Sciatic nerve (tissue), 2 donors: ENCODE measurements around the gene CYP2J2. TPM values are rescaled to one million over a fixed set of nuclear protein-coding genes. Genes with fewer than 3 reads are reported as not detected.
"Not testable (repeated sequence)": the region's sequence is repeated elsewhere in the genome, so short reads cannot be mapped to it uniquely, and the experiment has no call there.

ENCODE experiments used
- ATAC-seq: fragments of 200-7000 bp; cut with Tn5 transposase; one replicate; pipeline ENCODE4 v1.9.1; 2020; ENCODE audit warnings: mild to moderate bottlenecking, moderate library complexity
- DNase-seq: peaks from one replicate; pipeline ENCODE4 v3.0.0-alpha.2; 2020; ENCODE audit warnings: low spot score
- intact Hi-C: fragments of 100-400 bp; cut with DNase I; formaldehyde crosslinking; loops from one replicate; pipeline ENCODE4 v1.14.2; 2022
- total RNA-seq: library from RNA; stranded (reverse); fragmentation: NEBNext Ultra II Directional; extraction: Animal tissue kit (Norgen Biotek cat#: 25700); gene quantifications from one replicate; pipeline ENCODE4 v1.2.1, GENCODE V29; 2021
- donor health status: DM: no; HTN: no; CAD: no.
- donor health status: DM: no; HTN: no; CAD: no.

The CYP2J2 gene
- total RNA-seq, 1 donor from 2014 or later: 21.6 TPM

DNA sequence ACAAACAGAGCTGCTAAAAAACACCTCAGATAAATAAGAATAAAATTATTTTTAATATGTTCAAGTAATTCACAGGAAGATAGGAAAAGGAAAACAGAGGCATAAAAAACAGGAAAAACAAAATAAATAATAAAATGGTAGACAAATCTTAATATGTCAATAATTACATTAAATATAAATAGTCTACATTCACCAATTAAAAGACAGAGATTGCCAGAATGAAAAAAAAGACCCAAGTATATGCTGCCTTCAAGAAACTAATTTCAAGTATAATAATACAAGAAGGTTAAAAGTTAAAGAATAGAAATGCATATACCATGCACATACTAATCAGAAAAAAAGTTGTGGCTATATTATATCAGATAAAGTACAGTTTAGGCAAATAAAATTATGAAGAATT is 1.9 kb downstream of the CYP2J2 start:
- intact Hi-C loops: no loop called here

DNA sequence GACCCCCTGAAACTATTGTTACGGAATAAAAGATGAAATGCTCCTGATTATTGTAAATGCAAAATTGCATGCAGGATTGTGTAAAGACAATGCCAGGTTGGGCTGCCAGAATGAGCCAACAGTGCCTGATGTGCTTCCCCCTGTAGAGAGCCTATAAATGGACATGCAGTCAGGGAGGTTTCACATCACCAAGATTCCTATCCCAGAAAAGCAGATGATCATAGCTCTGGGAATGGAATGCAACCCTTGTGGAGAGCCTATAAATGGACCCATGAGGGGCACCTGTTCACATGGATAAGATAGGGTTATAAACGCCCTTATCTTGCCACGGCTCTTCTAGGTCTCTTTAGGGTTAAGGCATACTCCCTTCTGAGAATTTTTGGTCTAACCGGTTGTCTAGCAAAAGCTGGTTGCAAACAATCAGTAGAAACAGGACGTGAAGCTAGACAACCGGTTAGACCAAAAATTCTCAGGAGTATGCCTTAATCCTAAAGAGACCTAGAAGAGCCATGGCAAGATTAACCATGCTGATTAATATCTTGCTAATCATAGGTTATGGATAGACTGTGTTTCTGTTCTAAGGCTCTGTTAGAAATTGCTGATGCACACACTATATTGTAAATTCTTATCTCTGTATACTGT is 5.2 kb downstream of the CYP2J2 start:
- intact Hi-C loops, ATAC-seq, DNase-seq: not testable (repeated sequence)

More for the DNA sequence above, 1.9 kb downstream of the CYP2J2 start:
- ATAC-seq (no peak), DNase-seq (no peak)

DNA sequence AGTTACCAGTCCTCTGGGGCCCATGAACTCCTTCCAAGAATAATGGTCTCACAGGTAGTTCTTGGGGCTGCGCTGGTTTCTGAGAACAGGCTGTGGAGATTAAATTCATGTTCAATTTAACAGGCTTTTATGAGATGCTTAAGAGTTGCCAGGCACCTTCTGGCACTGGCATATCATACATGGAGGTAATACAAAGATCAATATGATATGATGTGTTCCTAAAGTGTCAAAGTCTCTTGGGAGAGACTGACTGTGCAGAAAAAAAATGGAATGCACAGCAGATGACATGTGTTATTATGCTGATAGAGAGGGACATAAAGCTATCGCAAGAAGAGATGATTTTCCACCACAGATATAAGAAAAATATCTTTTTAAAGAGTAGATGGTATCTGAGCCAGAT is 6.8 kb downstream of the CYP2J2 start:
- DNase-seq: no peak
- no peak for ATAC-seq
- intact Hi-C loops: no loop called here

DNA sequence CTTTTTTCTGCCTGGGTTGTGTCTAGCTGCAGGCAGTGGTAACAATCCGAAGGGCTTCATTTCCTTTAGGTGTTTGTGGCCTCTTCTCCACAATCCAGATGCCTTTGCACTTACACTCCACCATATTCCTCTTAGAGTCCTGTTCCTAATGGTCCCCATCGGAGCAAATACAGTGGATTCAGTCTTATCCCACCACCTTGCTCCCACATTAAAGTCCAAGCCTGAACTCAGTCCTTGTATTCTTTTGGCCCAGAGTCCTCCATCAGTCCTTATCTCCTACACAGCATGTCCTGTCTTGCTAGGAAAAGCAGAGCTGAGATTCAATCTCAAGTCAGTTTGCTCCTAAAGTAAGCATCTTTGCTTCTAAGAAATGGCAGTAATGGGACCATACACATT is 8.8 kb downstream of the CYP2J2 start:
- intact Hi-C loops: no loop called here
- no peak for ATAC-seq
- DNase-seq: no peak

DNA sequence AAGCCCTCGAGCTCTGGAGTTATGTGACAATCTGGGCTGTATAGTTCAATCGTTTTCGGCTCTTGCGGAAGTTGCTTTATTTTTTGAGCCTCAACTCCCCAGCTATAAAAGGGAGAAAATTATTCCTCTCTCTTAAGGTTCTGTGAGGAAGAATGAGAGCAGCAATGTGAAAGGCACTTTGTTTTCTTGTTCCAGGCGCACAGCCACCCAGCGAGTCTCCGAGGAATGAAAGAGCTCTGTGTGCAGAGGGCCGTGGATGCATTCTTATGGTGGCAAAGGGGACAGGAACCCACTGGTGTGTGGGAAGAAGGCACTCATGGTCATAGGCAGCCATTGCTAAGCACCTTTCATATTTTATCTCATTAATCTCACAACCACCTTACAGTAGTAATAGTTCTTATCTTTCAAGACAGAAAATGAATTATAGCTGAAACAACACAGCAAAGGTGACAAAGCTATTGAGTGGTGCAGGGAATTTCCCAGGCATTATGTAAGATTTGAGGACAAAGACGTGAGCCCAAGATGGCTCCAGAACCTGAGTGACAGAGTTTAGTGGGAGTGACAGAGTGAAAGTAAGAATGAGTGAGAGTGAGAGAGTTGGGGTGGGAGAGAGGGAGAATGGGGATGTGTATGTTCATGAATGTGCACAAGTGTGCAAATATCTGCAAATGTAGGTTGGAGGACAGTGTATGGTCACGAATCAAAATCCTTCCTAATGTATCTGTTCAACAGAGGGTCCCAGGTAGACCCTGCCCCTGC is 9.4 kb downstream of the CYP2J2 start:
- DNase-seq (peak; percentile 65), ATAC-seq (peak; percentile 83)
- intact Hi-C loops: no loop called here

DNA sequence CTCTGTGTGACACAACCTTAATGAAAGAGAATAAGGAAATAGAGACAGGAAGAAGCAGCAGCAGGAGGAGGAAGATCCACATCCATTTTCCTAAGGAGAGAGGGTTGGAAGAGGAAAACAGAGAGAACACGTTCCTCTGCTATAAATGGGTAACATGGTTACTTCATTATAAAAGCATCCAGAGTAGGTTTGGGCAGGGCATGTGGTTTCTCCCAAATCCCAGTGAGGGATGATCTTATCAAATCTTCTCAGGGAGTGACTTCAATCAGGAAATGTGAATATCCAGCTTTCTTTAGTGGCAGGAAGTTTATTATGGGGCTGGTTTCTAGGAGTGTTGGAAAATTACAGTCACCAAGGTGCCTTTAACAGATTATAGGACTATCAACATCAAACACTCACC is 11.1 kb downstream of the CYP2J2 start:
- ATAC-seq (peak; percentile 42), DNase-seq (no peak)
- intact Hi-C loops: no loop called here

DNA sequence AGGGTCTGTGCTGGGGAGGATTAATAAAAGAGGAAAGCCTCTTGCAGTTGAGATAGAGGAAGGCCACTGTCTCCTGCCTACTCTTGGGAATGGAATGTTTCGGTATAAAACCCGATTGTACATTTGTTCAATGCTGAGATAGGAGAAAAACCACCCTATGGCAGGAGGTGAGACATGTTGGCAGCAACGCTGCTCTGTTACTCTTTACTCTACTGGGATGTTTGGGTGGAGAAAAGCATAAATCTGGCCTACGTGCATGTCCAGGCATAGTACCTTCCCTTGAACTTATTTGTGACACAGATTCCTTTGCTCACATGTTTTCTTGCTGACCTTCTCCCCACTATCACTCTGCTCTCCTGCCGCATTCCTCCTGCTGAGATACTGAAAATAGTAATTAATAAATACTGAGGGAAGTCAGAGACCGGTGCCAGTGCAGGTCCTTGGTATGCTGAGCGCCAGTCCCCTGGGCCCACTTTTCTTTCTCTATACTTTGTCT is 11.7 kb downstream of the CYP2J2 start:
- intact Hi-C loops, DNase-seq: not testable (repeated sequence)

DNA sequence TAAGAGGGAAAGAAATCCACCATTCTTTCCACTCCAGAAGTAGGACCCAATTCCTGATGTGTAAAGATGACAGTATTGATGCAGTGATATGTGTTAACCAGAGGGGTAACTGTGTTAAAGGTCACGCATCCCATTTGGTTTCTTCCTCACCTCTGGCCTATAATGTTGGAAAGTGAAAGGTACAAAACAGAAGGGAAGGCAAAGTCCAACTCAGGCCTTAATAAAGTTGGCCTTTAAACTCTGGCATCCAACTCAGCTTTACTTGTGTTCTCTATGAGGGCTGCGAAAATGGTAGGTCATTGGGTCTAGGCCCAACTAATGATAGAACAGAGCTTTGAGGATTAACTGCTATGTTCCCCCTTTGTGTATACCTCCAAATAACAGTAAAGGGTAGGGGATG is 17.9 kb downstream of the CYP2J2 start:
- no peak for DNase-seq
- intact Hi-C loops: no loop called here
- no peak for ATAC-seq

More for the DNA sequence above, 11.7 kb downstream of the CYP2J2 start:
- not testable (repeated sequence) for ATAC-seq

DNA sequence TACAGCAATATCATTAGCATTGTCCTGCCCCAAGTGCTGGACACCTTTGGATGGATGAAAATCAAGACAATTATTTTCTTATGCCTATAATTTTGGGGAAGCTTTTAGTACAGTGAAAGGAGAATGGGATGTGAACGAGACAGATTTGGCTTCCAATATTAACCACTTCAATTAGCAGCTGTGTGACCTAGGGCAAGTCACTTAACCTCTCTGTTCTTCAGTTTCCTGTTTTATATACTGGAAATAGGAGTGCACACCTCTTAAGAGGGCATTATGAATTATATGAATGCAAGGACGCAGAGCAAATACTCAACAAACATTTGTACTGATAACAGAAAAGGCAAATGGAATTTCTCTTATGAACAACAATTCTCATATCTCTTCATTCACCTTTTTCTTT is 18.5 kb downstream of the CYP2J2 start:
- ATAC-seq (no peak), DNase-seq (no peak)
- intact Hi-C loops: no loop called here

DNA sequence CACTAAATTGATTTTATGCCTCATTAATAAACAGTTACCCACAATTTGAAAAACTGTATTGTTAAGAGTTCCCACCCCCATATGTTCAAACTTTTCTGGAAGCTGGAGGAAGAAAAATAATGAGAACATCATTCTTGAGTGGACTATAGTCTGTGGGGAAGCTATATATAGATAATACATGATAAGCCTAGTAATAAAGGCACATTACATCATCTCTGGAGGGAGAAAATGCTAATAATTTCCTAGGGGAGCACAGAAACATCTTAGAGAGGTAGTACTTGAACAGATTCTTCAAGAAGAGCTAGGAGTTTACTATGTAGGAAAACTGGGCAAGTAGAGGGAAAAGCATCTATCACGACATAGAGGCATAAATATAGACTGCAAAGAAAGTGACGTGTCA is 19.6 kb downstream of the CYP2J2 start:
- no peak for DNase-seq
- no peak for ATAC-seq
- intact Hi-C loops: no loop called here

DNA sequence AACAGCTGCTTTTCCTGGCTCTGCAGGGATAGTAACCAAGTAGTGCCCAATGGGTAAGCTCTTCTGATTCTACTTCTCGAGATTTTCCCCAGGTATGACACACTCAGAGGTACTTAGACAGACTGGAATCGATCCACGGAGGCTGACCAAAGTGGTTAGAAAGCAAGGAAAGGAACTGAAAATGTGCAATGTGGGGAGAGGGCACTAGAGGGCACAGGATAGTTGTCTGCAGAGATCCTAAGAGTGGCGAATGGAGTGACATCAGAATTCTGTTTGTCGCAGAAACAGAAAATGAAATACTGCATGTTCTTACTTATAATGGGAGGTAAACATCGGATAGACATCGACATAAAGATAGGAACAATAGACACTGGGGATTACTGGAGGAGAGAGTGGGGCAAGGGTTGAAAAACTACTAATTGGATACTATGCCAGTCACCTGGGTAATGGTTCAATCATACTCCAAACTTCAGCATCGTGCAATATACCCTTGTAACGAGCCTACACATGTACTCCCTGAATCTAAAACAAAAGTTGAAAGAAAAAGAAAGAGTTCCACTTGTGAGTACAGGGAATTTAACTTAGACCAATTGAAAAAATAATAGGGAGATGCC is 23.3 kb downstream of the CYP2J2 start:
- no peak for DNase-seq
- peak; percentile 28 for ATAC-seq
- intact Hi-C loops: no loop called here

DNA sequence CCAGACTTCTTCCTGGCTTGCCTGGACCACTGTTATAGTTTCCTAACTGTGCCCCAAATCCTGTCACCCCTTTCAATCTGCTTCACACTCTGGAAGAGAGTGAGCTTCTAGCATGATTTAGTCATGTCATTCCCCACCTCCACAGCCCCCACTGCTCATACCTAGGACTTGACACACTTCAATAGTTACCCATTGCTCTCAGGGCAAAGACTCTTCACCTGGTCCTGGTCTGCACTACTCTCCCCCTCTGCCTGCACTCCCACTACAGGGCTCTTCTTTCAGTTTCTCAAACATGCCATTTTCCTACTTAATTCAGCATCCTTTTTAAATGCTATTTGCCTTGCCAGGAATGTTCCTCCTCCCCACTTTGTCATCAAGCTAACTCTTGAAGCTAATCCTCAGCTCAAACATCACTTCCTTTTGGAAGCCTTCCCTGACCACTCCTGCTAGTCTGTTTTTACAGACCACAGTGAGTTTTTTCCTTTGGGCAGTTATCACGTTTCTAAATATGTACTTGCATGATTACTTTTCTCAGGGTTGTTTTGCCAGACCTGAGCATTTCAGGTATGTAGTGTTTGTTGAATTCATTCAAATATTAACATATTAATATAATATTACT is 24.7 kb downstream of the CYP2J2 start:
- ATAC-seq (no peak), DNase-seq (no peak)
- intact Hi-C loops: no loop called here

DNA sequence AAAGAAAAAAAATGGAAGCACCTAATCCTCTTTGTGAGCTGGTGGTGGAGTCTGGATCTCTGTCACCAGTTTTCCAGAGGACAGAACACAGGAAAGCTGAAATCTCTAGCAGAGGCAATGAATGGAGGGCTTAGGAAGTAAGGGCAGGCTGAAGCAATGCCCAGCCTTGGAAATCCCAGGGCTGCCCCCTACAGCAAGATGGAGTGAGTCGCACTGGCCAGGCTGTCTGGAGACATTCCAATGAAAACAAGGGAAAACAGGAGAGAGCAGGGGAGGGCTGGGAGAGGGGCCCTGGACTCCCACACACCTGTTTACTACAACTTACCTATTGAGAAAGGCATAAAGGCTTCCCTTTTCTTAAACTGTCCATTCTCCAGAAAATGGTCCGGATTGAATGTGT is 25.9 kb downstream of the CYP2J2 start:
- intact Hi-C loops: no loop called here
- no peak for DNase-seq
- no peak for ATAC-seq

DNA sequence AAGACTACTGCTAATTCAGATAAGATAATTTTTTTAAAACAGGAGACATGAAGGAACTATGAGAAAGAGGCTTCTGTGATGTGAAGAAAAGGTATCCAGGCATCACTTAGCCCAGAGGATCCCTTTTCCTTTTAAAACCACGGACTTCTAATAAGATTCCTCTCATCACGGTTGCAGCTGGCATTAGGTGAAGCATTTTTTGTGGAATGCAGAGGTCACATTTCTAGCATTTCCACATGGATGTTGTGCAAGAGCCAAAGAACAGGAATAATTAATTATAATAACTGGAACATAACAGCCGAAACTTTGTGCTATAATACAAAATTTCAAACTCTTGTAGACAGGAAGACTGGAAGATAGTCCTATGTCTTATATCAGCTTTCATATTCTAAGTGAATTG is 27.6 kb downstream of the CYP2J2 start:
- intact Hi-C loops: no loop called here
- no peak for DNase-seq
- no peak for ATAC-seq

DNA sequence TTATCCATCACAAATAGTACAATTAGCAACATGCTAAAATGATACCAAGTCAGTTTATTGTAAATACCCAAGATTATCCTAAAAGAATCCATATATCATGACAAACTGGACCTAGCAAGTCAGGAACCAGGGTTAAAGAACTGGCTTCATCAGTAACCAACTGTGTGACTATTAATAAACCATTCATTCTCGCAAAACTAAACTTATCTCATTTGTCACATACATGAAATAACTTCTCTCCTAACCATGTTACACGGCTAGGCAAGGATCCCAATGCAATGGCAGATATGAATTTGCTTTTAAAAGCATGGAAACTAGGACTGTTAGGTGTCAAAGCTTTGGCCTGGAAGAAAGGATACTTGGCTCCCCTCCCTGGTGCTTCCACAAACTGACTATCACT is 29.4 kb downstream of the CYP2J2 start:
- ATAC-seq (no peak), DNase-seq (no peak)
- intact Hi-C loops: no loop called here

DNA sequence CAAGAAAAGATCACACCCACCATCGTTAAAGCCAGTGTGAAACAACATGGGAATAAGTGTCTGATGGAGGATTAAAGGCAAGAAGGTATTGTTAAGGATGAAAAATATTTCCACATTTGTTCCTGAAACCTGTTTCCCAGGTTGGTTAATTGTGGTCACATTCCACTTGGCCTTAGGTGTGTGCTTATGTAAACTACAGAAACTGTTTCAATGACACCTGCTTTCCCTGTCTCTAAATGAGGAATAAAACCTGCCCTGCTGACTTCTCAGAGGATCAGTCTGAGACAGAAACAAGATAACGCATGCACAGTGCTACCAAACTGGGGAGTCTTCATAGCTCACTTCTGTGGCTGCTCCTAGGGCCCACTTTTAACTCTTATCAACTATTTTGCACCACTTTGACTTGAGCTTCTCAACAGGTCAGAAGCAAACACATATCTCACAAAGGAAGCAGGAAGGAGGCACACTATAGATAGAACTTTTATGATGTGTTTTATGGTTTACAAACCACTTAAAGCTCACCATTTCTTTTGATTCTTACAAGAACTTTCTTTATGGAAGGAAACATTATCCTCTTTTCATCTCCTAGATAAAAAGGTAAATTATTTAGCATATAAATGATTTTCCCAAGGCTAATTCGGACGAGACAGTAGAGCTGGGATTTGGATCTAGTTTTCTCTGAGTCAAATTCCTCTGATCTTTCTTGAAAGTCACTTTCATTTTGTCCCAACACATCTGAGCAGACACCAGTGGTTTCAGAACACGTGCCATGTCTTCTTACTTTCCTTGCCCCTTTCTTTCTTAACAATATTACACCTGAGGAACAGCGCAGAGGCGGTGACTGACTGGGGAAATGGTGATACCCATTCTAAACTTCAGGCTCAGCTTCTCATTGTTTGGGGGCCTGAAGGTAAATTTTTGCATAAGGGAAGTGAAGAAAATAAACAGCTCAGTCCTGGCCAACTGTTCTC is 33.4 kb downstream of the CYP2J2 start:
- DNase-seq (no peak), ATAC-seq (no peak)
- intact Hi-C loops: no loop called here

DNA sequence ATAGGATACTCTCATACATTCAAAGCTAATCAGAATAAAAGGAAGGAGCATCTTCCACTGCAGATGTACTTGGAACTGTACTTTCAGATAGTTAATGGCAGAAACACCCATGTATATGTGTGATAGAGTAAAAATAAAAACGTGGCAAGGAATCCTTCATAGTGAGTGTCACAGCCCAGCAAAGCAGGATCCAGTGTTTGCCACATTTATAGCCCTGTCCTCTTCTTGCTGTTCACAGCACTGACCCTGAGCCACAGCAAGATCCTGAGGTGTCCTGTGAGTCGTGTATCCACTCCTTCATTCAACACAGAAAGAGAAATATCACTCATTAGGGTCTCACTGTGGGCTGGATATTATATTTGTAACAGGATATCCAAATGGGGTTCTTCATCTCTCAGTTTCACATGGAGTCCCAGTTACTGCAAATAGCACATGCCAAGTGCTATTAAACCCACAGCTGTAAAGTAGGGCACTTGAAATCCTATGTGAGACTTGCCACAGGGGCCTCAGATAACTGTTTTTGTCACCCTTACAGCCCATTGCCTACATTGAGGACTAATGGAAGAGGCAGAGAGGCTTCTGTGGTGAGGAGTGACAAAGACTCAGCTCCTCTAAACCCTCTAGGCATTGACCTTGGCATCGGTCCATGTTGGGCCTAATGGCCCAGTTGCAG is 41.3 kb downstream of the CYP2J2 start:
- no peak for ATAC-seq
- intact Hi-C loops: loop anchor here (10.0 kb wide), 1 partner anchor 60 kb away; no protein-coding TSS in a partner anchor
- no peak for DNase-seq

DNA sequence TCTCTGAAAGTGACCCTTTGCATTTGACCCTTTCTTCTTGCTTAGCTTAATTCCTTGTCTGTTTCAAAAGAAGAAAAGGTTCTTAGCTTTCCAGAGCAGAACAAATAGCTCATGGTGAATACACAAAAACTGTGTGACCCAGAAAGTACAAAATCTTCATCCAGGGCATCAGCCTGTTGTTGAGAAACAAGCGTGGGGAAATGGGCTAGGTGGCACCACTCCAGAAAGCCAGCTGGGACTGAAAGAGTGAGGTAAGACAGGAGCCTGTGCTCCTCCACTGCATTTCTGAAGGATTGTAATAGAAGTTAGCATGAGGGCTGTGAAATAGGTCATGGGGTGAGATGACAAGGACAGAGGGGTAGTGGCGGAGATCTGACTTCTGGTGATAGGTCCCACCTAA is 45.8 kb downstream of the CYP2J2 start:
- intact Hi-C loops: loop anchor here (10.0 kb wide), 1 partner anchor 64 kb away; no protein-coding TSS in a partner anchor
- no peak for DNase-seq
- no peak for ATAC-seq
